ENCODE results near the gene BAG3. TPM values are rescaled to one million over a fixed set of nuclear protein-coding genes. Genes with fewer than 3 reads are reported as not detected.
A peak's percentile ranks its signal among the peaks of the same experiment; 100 is the strongest.

Gene BAG3
- total RNA-seq (2021; ENCODE audit: unreplicated experiment) = 57.0 TPM
- 51.9 and 56.4 TPM in 2 replicates for polyA plus RNA-seq (2012)
- Bru-seq, nascent RNA = percentile 87 among the genes with signal in this experiment
- BruChase-seq, experiment 1, labeled RNA remaining after a 6-hour chase = percentile 66 among the genes with signal in this experiment
- BruChase-seq, experiment 2, labeled RNA remaining after a 2-hour chase = percentile 81 among the genes with signal in this experiment
- long read RNA-seq, transcript BAG3-201 (4 exons, 2,571 nt) = major isoform, 41 of 87 reads
- long read RNA-seq, partial matches to known transcripts = 26 of 87 reads
- long read RNA-seq, other reads (novel, unspliced or antisense) = 20 of 87 reads

GRCh38 chr10:119650692-119651513, at the start of gene BAG3:
BAG3 (plus strand) TSS chr10:119651380; CDS start chr10:119651676, 296 bp downstream.
- intact Hi-C loops (cut with micrococcal nuclease) = loop anchor here (2.0 kb wide), 2 partner anchors 54 to 76 kb away; partner anchors contain the start of genes INPP5F and TIAL1
- TF ChIP-seq POLR2A (IDR thresholded peaks at IDR 0.05; ENCODE audit: borderline replicate concordance, extremely low read depth, insufficient read depth, insufficient read length) (peak; percentile 98), YY1 (IDR thresholded peaks at IDR 0.05; ENCODE audit: extremely low read depth, insufficient replicate concordance, low read depth, low read length) (peak; percentile 56), CBX3 (IDR thresholded peaks at IDR 0.05; ENCODE audit: low read depth) (no peak), POLR2AphosphoS5 (IDR thresholded peaks at IDR 0.05; ENCODE audit: low read depth, low read length) (peak; percentile 100), SP1 (IDR thresholded peaks at IDR 0.05; ENCODE audit: low read depth) (no peak)
- no peaks in the 10 kb centered on the region for H3K9me2 ChIP-seq (ENCODE audit: insufficient read depth)

More at GRCh38 chr10:119650692-119651513, at the start of gene BAG3:
- H3K9me3 ChIP-seq (ENCODE audit: control insufficient read depth in 1 of 2, insufficient read depth in 1 of 2, low read depth in 1 of 2, low read length in 2 of 2) = no peaks in the 10 kb centered on the region
- peak within 1 kb of the TSS; percentile 87 for H3K4me2 ChIP-seq (ENCODE audit: low read length)
- peaks cover 13 to 41% of the 10 kb centered on the region in 2 experiments for H3K4me1 ChIP-seq (ENCODE audit: control insufficient read depth in 1 of 2, insufficient read depth in 2 of 2, low read length in 2 of 2)
- peaks cover 46% of the 10 kb centered on the region for H3K79me2 ChIP-seq (ENCODE audit: insufficient read depth, low read length)
- H4K20me1 ChIP-seq (ENCODE audit: insufficient read depth) = peaks cover 3% of the 10 kb centered on the region; the same call in 1 of the 2 replicates
- ATAC-seq = peak; percentile 88
- H2AFZ ChIP-seq (ENCODE audit: low read depth, low read length, poor library complexity, severe bottlenecking) = peak within 1 kb of the TSS; percentile 51
- peak within 1 kb of the TSS; percentile 83 to 90 for H3K4me3 ChIP-seq (replicated peaks in 1 of 2; ENCODE audit: low read depth in 1 of 2, low read length in 2 of 2)
- CTCF ChIA-PET = interaction anchor here (0.6 to 1.6 kb wide), 3 partner anchors 31 to 48 kb away, joined by 3 to 6 read pairs (median 3); no protein-coding TSS in a partner anchor
- DNase-seq (ENCODE audit: low read depth, low spot score) = peak; percentile 80
- POLR2A ChIA-PET = interaction anchor here (0.6 to 1.8 kb wide), 16 partner anchors 8 to 222 kb away, joined by 3 to 9 read pairs (median 4); partner anchors contain the start of genes INPP5F, MCMBP and TIAL1
- H3K27ac ChIP-seq (ENCODE audit: low read depth, low read length) = peak within 1 kb of the TSS; percentile 94
- RAD21 ChIA-PET (ENCODE audit: low non-redundant PET in 1 of 2, low total read pairs in 2 of 2, uncharacterized antibody in 2 of 2, unreplicated experiment in 2 of 2) = interaction anchor here in 1 of 2 experiments (0.6 kb wide), 1 partner anchor 28 kb away, joined by 8 read pairs; no protein-coding TSS in a partner anchor
- H3K9ac ChIP-seq (ENCODE audit: low read length) = peak within 1 kb of the TSS; percentile 93
- H3K27me3 ChIP-seq (ENCODE audit: insufficient read depth, low read length) = no peaks in the 10 kb centered on the region
- peaks cover 5 to 21% of the 10 kb centered on the region in 2 experiments; a peak in 3 of 4 replicates for H3K36me3 ChIP-seq (ENCODE audit: control insufficient read depth in 1 of 2, insufficient read depth in 2 of 2, low read length in 2 of 2)
- BruUV-seq (replicated peaks) = TSS peak; percentile 94
